ENCODE measurements around the gene DNASE2. TPM values are rescaled to one million over a fixed set of nuclear protein-coding genes. Genes with fewer than 3 reads are reported as not detected.
A peak's percentile ranks its signal among the peaks of the same experiment; 100 is the strongest.
"Not testable (repeated sequence)": the region's sequence is repeated elsewhere in the genome, so short reads cannot be mapped to it uniquely, and the experiment has no call there.

DNASE2 gene
- 10 to 100 TPM in 4 of 12 donors, 1 to 10 TPM in 7, not detected in 1; 6.4 to 18.1 (median 8.6) TPM for polyA plus RNA-seq (ENCODE audit: insufficient read length in 12 of 12)
- long read RNA-seq, donor 1, transcript DNASE2-201 (6 exons, 1,955 nt), result major isoform, 7 of 8 reads
- long read RNA-seq, donor 1, partial matches to known transcripts, result 0 of 8 reads
- long read RNA-seq, donor 1, other reads (novel, unspliced or antisense), result 0 of 8 reads
- long read RNA-seq, donor 2, transcript DNASE2-201 (6 exons, 1,955 nt), result major isoform, 5 of 7 reads
- long read RNA-seq, donor 2, partial matches to known transcripts, result 0 of 7 reads
- long read RNA-seq, donor 2, other reads (novel, unspliced or antisense), result 0 of 7 reads
- long read RNA-seq, donor 3, result 0 reads
- long read RNA-seq, donor 4, partial matches to known transcripts, result 0 of 1 reads
- long read RNA-seq, donor 4, other reads (novel, unspliced or antisense), result 0 of 1 reads
- long read RNA-seq, donor 5, transcript DNASE2-201 (6 exons, 1,955 nt), result major isoform, 7 of 7 reads
- long read RNA-seq, donor 5, partial matches to known transcripts, result 0 of 7 reads
- long read RNA-seq, donor 5, other reads (novel, unspliced or antisense), result 0 of 7 reads
- long read RNA-seq, donor 6, partial matches to known transcripts, result 0 of 1 reads
- long read RNA-seq, donor 6, other reads (novel, unspliced or antisense), result 0 of 1 reads
- long read RNA-seq, donor 7, transcript DNASE2-201 (6 exons, 1,955 nt), result major isoform, 5 of 5 reads
- long read RNA-seq, donor 7, partial matches to known transcripts, result 0 of 5 reads
- long read RNA-seq, donor 7, other reads (novel, unspliced or antisense), result 0 of 5 reads
- long read RNA-seq, donor 8, partial matches to known transcripts, result 0 of 3 reads
- long read RNA-seq, donor 8, other reads (novel, unspliced or antisense), result 0 of 3 reads
- long read RNA-seq, donor 9, result 0 reads
- long read RNA-seq, donor 10, partial matches to known transcripts, result 0 of 4 reads
- long read RNA-seq, donor 10, other reads (novel, unspliced or antisense), result 0 of 4 reads
- long read RNA-seq, donor 11, transcript DNASE2-201 (6 exons, 1,955 nt), result major isoform, 5 of 6 reads
- long read RNA-seq, donor 11, partial matches to known transcripts, result 0 of 6 reads
- long read RNA-seq, donor 11, other reads (novel, unspliced or antisense), result 0 of 6 reads

- peak; percentile 91 for DNase-seq
Measured at GRCh38 chr19:12881172-12881808, at the start of gene DNASE2. TSS of gene DNASE2 (minus strand) at chr19:12881449. CDS start at chr19:12881375, 74 bp downstream.

GRCh38 chr19:12930002-12930645, 48.9 kb upstream of the DNASE2 start:
- DNase-seq, result no peak

- DNase-seq, result no peak
Measured at GRCh38 chr19:12924621-12925310, 43.5 kb upstream of the DNASE2 start.

GRCh38 chr19:12922959-12923358, 41.7 kb upstream of the DNASE2 start:
- no peak for DNase-seq

- no peak for DNase-seq
Measured at GRCh38 chr19:12921047-12921446, 39.8 kb upstream of the DNASE2 start.

GRCh38 chr19:12918253-12918652, 37.0 kb upstream of the DNASE2 start:
- no peak for DNase-seq

- not testable (repeated sequence) for DNase-seq
Measured at GRCh38 chr19:12915860-12916259, 34.6 kb upstream of the DNASE2 start.

GRCh38 chr19:12913851-12914690, 32.8 kb upstream of the DNASE2 start:
- peak; percentile 29 for DNase-seq

GRCh38 chr19:12913011-12913561, 31.8 kb upstream of the DNASE2 start:
- DNase-seq, result peak; percentile 77

GRCh38 chr19:12912571-12912970, 31.3 kb upstream of the DNASE2 start:
- no peak for DNase-seq

GRCh38 chr19:12907166-12907565, 25.9 kb upstream of the DNASE2 start:
- DNase-seq, result no peak

- DNase-seq, result no peak
Measured at GRCh38 chr19:12899891-12900518, 18.8 kb upstream of the DNASE2 start.

- DNase-seq, result no peak
Measured at GRCh38 chr19:12896460-12896859, 15.2 kb upstream of the DNASE2 start.

- DNase-seq, result no peak
Measured at GRCh38 chr19:12893582-12893981, 12.3 kb upstream of the DNASE2 start.

- DNase-seq, result no peak
Measured at GRCh38 chr19:12891553-12892021, 10.3 kb upstream of the DNASE2 start.

- DNase-seq, result peak; percentile 96
Measured at GRCh38 chr19:12890787-12891552, 9.7 kb upstream of the DNASE2 start, which contains the start of gene GCDH. TSS of gene GCDH (plus strand) at chr19:12891160. CDS start at chr19:12891305, 145 bp downstream.

GRCh38 chr19:12890299-12890786, 9.1 kb upstream of the DNASE2 start:
- DNase-seq, result not testable (repeated sequence)
